Neural cell (in vitro differentiated cells): ENCODE data around the gene FAT2.

Source experiments
- RAD21 ChIP-seq: fragments of 450-650 bp; conservative IDR thresholded peaks from 2 replicates; pipeline ENCODE4 v1.6.1; 2014; ENCODE audit warnings: antibody characterized with exemption, mild to moderate bottlenecking, moderate library complexity
- TF ChIP-seq, protein P1 (sequence below): fragments of 450-650 bp; IDR thresholded peaks from 2 replicates; pipeline ENCODE4 v1.5.1; 2014; ENCODE audit warnings: antibody characterized with exemption, mild to moderate bottlenecking, moderate library complexity; ENCODE audit not compliant: poor library complexity, severe bottlenecking

DNA sequence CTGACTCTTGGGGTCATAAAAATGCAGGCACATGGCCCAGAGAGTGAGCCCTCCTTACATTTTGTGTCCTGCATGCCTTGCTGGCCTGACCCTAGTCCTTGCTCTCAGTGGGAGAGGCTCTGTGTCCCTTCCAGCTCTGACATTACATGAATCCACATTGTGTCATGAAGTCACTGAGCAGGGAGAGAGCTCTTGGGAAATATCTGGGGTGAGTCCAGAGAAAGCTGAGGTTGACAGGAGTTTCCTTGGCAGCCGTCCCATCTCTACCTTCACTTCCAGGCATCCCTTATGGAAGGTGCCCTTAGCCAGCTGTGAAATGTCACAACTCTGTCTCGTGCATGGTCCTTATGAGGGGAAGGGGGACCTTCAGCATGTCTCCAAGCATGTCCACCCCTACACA lies 41.0 kb downstream of the FAT2 start:
- TF ChIP-seq RAD21: no peak
- TF ChIP-seq, protein P1, sequence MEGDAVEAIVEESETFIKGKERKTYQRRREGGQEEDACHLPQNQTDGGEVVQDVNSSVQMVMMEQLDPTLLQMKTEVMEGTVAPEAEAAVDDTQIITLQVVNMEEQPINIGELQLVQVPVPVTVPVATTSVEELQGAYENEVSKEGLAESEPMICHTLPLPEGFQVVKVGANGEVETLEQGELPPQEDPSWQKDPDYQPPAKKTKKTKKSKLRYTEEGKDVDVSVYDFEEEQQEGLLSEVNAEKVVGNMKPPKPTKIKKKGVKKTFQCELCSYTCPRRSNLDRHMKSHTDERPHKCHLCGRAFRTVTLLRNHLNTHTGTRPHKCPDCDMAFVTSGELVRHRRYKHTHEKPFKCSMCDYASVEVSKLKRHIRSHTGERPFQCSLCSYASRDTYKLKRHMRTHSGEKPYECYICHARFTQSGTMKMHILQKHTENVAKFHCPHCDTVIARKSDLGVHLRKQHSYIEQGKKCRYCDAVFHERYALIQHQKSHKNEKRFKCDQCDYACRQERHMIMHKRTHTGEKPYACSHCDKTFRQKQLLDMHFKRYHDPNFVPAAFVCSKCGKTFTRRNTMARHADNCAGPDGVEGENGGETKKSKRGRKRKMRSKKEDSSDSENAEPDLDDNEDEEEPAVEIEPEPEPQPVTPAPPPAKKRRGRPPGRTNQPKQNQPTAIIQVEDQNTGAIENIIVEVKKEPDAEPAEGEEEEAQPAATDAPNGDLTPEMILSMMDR: no peak
